CD4-positive, alpha-beta T cell treated with Interferon gamma for 1 hour (primary cell): ENCODE results near the gene UBASH3A.
"Not testable (repeated sequence)": the region's sequence is repeated elsewhere in the genome, so short reads cannot be mapped to it uniquely, and the experiment has no call there.

ENCODE experiments used
- DNase-seq: peaks from one replicate; pipeline ENCODE4 v3.0.0-alpha.2; 2020

UBASH3A gene

DNA sequence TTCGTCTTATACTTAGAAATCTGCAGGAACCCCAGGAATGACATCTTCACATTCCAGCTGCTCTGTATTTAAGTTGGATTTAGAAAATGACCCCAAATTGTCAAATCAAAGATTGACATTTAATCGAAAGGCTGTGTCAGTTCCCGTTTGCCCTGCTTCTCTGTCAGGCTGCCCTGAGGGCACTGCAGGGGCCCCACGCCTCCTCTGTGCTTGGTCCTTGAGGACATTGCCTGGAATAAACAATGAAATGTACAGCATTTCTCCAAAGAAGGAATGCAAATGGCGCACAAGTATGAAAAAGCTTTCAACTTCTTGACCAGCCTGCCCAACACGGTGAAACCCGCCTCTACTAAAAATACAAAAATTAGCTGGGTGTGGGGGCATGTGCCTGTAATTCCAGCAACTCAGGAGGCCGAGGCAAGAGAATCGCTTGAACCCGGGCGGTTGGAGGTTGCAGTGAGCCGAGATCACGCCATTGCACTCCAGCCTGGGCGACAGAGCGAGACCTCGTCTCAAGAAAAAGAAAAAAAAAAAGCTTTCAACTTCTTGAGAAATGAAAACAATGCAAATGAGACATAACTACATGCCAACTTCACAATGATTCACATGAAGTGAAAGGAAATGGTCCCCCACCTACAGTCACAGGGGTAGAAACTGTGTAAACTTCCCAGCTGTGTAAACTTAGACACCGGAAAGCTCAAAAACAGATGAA, 10.8 kb upstream of the UBASH3A start:
- DNase-seq: no peak

GRCh38 chr21:42393443-42393950, 10.2 kb upstream of the UBASH3A start:
- DNase-seq: no peak

DNA sequence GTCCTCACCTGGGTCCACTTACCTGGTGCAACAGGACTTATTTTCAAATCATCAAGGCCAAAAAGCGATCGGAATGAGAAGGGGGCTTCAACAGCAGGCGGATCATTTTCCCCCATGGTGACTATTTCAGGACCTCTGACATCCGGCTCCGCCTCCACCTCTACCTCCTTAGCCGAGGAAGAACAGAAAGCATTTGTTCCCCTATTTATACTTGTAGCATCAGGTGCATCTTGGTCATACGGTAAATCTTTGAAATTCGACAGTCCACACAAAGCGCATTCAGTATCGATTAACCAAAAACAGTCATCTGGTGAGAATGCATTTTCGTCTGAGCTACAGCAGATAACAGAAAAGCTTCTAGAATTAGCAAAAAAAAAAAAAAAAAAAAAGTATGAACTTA, 8.4 kb upstream of the UBASH3A start:
- no peak for DNase-seq

DNA sequence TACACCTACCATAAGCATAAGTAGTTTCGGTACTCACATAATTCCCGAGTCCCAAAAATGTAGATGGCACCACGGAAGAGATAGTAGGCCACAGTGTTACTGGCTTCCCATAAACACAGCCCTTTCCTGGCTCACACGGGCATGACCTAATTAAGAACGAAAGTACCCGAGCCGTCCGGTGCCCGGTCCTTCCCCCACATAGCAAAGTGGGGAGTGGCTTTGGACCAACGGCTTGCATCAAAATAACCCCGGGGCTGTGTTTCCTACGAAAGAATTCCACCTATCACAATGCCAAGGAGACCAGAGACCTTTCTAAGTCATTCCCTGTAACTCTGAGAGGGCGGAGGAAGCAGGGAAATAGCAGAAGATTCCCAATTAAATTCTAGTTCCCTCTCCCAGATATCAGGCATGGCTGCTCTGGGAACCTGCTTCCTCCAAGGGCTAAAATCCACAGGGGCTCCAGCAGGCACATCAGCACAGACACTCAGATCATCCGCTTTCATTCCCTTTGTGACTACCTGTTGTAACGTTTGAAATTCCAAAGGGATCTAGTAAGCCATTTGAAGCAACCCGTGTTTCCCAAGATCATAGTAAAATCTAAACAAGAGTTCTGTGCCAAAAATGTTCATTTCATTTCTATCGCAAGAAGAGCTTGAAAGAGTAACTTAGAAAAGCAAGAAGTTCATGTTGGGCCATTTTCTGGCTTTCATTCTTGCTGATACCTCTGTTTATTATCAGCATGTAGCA, 7.6 kb upstream of the UBASH3A start, which contains the start of gene TMPRSS3:
Gene TMPRSS3 (minus strand): TSS at position 148 of the 747 bp plus-strand sequence. CDS start 635 bp downstream, outside the sequence.
- no peak for DNase-seq

- no peak for DNase-seq
Measured at GRCh38 chr21:42396799-42397745, 6.6 kb upstream of the UBASH3A start.

DNA sequence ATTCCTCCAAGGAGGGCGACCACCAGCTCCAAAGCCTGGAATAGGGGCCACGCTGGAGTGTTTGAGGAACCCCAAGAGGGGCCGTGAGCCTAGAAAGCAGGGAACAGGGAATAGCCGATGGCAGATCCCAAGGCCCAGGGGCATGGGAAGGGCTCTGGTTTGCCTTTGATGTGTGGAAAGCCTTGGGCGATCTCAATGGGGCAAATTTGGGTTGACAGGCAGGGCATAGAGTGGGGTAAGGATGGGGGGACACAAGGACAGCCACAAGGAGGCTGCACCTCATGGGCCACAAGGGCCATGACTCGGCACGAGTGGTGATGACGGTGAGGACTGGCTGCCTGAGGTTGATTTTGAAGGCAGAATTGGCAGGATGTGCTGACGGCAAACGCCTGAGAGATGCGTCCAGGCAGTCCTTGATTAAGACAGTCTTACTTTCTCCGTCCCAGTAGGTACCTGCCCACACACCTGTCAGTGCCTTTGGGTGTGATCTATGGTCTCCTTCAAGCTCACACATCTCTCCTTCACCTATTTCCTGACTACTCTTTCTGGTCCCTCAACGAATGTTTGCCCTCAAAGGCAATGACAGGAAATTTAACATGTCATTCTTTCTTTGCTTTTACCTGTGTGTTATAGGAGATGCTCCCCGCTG, 5.8 kb upstream of the UBASH3A start:
- DNase-seq: no peak

GRCh38 chr21:42398436-42399028, 5.2 kb upstream of the UBASH3A start:
- DNase-seq: no peak

GRCh38 chr21:42400525-42400924, 3.2 kb upstream of the UBASH3A start:
- no peak for DNase-seq

DNA sequence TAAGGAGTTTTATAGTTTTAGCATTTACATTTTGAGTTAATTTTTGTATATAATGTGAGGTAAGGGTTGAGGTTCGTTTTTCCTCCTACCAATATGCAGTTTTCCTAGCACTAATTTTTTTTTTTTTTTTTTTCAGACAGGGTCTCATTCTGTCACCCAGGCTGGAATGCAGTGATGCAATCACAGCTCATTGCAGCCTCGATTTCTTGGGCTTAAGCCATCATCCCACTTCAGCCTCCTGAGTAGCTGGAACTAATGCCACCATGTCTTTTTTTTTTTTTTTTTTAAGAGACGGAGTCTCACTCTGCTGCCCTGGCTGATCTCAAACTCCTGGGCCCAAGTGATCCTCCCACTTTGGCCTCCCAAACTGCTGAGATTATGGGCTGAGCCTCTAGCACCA, 2.5 kb upstream of the UBASH3A start:
- no peak for DNase-seq

DNA sequence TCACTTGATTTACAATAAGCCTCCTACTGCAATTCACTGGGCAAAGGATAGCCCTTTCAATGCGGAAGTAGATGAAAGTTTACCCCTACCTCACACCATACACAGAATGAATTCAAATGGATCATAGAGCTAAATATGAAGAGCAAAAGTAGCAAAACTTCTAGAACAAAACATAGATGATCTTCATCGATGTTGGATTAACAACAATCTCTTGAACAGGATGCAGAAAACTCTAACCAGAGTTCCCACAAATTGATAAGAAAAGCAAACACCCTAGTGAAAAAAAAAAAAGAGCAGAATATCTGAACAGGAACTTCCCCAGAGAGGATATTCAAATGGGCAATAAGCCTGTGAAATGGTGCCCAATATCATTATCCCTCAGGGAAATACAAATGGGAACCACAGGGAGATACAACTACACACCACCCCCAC, 1.9 kb upstream of the UBASH3A start:
- no peak for DNase-seq

DNA sequence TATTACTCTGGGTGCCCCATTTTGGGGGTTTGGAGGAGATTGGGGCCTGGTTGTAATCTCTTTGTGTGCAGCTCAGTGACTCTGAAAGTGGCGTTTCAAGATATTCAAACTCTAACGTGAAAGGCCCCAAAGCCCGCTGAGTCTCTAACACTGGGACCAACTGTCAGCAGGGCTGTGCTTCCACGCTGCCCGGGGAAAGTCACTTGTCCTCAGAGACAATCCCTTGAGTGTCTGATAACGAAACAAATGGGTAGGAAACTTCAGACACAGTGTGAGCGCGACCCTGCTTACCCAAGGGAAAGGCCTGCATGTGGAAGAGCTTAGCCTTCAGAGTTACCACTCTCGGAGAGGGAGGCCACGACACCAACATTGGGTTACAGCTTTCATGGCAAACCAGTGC, 837 bp downstream of the UBASH3A start:
- no peak for DNase-seq

DNA sequence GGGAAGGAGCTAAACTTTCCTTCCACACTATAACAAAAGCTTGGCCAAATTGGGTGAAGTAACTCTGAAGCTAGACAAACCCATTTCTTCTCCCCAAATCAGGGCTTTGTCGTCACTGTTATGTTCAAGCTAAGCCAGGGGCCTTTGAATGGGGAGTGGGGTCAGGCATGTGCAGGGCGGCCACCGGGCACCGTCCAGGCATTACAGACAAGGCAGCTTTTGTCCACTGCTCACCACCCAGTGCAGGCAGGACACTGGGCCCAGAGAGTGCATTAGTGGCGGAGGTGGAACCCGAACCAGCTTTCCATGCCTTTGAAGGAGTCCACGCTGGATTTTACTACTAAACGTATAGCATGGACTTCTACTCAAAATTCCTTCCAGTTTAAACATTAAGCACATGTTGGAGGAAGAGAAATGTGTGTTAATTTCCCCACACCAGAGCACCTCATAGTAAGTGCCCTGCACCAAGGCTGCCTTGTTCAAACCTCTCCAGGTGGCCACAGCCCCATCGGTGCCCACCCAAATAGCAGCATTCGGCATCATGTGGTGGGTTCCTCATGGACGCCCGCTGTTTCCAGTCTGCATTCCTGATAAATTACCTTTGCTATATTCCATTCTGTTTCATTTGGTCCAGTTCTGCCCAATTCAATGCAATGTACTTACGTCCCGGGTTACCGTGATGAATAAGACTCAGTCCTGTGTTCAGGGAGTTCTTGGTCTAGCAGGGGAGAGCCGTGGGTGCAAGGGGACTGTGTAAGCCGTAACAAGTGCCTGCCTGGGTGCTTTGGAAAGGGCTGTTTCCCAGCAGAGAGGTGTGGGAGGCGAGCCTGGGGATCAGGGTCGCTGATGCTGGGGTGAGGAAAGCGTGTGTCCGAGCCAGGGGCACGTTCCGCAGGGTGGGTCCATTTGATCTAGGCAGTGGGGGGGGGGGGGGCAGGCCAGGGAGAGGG, 1.6 kb downstream of the UBASH3A start:
- DNase-seq: no peak

DNA sequence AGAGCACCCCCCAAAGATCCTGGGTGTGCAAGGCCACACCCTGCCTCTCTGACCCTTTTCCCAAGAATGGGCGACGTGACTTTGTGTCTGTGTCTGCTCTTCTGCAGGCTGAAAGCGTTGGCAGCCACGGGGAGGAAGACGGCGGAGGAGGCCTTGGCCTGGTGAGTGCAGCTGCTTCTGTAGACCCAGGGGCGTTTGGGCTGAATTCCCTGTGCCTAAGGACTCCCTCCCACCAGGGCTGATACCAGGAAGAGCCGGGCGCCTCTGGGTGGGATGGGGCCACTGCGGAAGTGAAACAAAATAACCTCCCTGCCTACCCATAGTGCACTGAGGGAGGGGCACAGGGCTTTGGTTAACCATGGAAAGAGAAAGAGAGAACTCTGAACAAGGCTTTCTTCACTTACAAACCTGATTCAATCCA, 2.5 kb downstream of the UBASH3A start:
- no peak for DNase-seq

DNA sequence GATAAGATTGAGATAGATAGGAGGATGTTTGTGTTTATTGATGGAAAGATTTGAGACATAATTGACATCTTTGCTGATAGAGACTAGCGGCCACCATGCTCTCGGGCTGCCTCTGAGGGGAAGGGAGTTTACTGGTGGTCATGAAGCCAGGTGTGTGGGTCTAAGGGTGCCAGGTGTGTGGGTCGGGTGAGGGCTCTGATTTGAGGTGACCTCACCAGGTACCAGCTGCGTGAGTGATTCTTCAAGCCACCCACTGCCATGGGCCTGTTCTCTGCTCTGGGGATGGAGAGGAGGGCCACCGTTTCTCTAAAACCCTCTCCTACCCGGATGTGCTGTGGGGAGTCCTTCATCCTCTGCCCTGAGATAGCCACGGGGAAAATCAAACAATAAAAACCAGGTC, 3.2 kb downstream of the UBASH3A start:
- DNase-seq: no peak

DNA sequence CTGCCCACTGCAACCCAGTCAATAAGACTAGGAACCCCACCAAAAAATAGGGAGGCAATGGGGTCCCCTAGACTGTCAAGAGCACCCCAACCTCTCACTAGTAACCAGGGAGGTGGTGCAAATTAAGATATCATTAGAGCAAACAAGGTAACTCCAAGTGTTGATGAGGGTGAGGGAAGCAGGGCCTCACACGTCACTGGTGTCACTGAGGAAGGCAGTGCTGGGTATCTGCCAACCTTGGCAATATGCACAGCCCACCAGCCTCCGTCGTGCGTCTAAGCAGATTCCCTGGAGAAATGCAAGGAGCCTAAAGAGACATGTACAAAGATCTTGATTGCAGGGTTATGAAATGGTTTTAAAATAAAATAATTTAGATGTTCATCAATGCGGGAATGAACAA, 3.8 kb downstream of the UBASH3A start:
- no peak for DNase-seq

- not testable (repeated sequence) for DNase-seq
Measured at GRCh38 chr21:42408718-42409117, 5.0 kb downstream of the UBASH3A start.

DNA sequence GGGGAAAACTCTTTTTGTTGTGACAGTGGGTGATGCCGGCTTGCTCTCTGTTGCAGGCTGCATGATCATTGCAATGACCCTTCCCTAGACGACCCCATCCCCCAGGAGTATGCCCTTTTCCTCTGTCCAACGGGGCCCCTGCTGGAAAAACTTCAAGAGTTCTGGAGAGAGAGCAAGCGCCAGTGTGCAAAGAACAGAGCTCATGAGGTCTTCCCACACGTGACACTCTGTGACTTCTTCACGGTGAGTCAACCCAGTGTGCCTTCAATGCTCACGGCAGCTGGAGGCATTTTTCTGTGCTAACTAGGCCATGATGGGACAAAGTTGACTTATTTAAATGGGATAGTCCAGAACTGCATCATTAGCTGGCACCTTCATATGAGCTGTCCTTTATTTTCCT, 5.7 kb downstream of the UBASH3A start:
- no peak for DNase-seq

DNA sequence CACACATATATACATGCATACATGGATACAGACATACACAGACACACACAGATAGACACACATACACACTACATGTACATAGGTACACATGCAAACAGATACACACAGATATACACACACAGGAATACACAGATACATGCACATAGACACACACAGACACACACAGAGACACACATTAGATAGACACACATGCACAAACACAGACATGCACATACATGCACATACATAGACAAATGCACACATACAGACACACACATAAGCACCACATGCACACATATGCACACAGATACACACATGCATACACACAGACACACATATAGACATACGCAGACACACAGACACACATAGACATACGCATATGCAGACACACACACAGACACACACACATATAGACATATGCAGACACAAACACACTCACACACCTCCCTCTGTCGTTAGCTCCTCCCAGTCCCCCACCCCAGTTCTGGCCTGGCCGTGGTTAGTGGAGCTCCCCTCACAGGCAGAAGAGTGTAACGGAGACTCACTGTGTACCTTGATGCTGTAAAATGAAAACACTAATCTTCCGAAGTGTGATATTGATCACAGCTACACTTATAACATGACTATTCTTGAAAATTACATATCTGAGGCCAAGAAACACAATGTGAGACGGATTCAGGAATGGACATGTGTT, 7.6 kb downstream of the UBASH3A start:
- no peak for DNase-seq

- no peak for DNase-seq
Measured at GRCh38 chr21:42411891-42412635, 8.4 kb downstream of the UBASH3A start.

- DNase-seq: no peak
Measured at GRCh38 chr21:42412636-42412933, 8.9 kb downstream of the UBASH3A start.
